ENCODE results near the gene DPP4.

DNA sequence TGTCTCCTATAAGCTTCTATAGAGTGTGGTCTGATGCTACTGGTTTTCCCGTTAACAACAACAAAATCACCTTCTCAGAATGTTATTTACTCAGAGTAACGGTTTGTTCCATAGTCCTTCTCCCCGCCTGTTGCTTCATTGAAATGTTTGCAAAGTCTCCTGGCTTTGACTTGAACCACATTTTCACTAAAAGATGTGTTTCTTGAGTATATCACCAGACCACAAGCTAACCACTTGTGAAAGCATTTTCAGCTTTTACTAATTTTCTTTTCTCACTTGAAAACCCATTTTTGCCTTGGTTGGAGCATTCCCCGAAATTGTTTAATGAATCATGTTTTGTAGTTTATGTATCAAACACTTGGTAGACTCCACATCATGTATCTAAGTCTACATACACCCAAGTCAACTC lies 121.2 kb downstream of the DPP4 start:
- no peak for TF ChIP-seq CTCF (optimal IDR thresholded peaks at IDR 0.05 in 1 of 3, IDR thresholded peaks at IDR 0.05 in 1 of 3, conservative IDR thresholded peaks at IDR 0.05 in 1 of 3; ENCODE audit: extremely low read depth in 1 of 3, insufficient read depth in 2 of 3, low read length in 3 of 3)
- TF ChIP-seq EZH2 (IDR thresholded peaks at IDR 0.05; ENCODE audit: low read length), result no peak

All from keratinocyte (primary cell).